ENCODE measurements around the gene SERPINA4. TPM values are rescaled to one million over a fixed set of nuclear protein-coding genes. Genes with fewer than 3 reads are reported as not detected.

The SERPINA4 gene
- total RNA-seq, 2 donors from 2014 or later = 0.37 TPM; not detected in 1

DNA sequence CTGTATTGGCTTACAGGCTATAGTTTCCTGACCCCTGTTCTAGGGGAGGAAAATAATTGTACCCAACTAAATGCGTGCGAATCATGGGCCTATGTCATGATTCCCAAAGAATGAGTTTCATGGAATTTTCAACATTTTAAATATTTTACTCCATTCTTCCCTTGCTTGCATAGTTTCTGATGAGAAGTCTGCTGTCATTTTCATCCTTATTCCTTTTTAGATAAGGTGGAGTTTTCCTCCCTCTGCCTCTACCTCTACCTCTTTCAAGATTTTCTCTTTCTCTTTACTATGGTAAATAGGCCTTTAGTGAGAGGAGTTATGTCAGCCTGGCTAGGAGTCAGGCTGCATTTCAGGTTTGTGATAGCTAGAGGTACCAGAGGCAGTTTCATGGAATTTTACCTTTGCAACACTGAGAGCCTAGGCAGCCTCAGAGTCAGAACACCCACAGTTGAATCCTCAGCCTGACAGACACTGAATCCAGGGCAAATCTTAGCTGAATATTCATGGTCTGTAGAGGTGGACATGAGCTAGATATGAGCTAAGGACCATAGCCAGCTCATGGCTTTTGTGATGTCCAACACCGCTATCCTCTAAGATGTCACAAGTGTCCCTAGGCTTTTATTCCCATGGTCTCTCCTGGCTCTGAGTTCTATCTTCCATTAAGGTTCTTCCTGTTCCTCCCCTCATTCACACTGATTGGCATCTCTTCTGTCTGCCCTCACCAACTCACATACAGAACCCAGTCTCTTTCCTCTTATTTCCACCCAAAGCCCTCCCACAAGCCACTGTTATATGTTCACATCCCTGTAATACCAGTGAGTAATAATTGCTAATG is 57.0 kb downstream of the SERPINA4 start:
- Histone ChIP-seq H3K27ac (no peak overlapping the region), H3K36me3 (no peaks in the 10 kb centered on the region), H3K27me3 (no peaks in the 10 kb centered on the region), H3K4me3 (no peak overlapping the region), H3K9ac (ENCODE audit: low read depth in 2 of 2, low read length in 2 of 2) (no peak overlapping the region), H3K9me3 (no peaks in the 10 kb centered on the region), H3K4me1 (no peaks in the 10 kb centered on the region)
- no peak for DNase-seq
- intact Hi-C loops (cut with DNase I) = no loop called here
- TF ChIP-seq, protein P1, sequence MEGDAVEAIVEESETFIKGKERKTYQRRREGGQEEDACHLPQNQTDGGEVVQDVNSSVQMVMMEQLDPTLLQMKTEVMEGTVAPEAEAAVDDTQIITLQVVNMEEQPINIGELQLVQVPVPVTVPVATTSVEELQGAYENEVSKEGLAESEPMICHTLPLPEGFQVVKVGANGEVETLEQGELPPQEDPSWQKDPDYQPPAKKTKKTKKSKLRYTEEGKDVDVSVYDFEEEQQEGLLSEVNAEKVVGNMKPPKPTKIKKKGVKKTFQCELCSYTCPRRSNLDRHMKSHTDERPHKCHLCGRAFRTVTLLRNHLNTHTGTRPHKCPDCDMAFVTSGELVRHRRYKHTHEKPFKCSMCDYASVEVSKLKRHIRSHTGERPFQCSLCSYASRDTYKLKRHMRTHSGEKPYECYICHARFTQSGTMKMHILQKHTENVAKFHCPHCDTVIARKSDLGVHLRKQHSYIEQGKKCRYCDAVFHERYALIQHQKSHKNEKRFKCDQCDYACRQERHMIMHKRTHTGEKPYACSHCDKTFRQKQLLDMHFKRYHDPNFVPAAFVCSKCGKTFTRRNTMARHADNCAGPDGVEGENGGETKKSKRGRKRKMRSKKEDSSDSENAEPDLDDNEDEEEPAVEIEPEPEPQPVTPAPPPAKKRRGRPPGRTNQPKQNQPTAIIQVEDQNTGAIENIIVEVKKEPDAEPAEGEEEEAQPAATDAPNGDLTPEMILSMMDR (IDR thresholded peaks at IDR 0.05) = no peak

DNA sequence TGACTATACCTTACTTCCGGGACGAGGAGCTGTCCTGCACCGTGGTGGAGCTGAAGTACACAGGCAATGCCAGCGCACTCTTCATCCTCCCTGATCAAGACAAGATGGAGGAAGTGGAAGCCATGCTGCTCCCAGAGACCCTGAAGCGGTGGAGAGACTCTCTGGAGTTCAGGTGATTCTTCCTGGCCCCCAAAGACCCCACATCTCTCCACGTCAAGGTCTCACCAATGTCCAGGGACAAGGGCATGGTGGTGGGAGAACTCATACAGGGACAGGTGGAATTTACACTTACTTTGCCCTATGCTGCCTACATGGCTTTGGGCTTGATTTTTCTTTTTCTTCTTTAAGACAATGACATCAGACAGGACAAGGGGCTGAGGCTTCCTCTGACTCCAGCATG is 58.1 kb downstream of the SERPINA4 start:
- intact Hi-C loops (cut with DNase I) = no loop called here
- no peaks in the 10 kb centered on the region for H3K36me3 ChIP-seq

More for the DNA sequence above, 58.1 kb downstream of the SERPINA4 start:
- H3K27ac ChIP-seq = no peak overlapping the region
- DNase-seq = no peak
- no peak overlapping the region for H3K9ac ChIP-seq (ENCODE audit: low read depth in 2 of 2, low read length in 2 of 2)
- H3K9me3 ChIP-seq = no peaks in the 10 kb centered on the region
- TF ChIP-seq, protein P1 (IDR thresholded peaks at IDR 0.05) = no peak
- H3K4me1 ChIP-seq = no peaks in the 10 kb centered on the region
- no peaks in the 10 kb centered on the region for H3K27me3 ChIP-seq
- H3K4me3 ChIP-seq = no peak overlapping the region

Other genes starting within 250 kb of the SERPINA4 start
- 1 to 10 TPM; 3.4 to 5.7 TPM for gene SERPINA6, start 238.1 kb upstream of the SERPINA4 start, total RNA-seq
- gene SERPINA2, start 194.7 kb upstream of the SERPINA4 start, total RNA-seq = not detected
- gene SERPINA1, start 172.8 kb upstream of the SERPINA4 start, total RNA-seq = 100 to 1,000 TPM; 153 to 278 TPM
- gene SERPINA11, start 108.6 kb upstream of the SERPINA4 start, total RNA-seq = not detected
- gene SERPINA9, start 85.2 kb upstream of the SERPINA4 start, total RNA-seq = not detected
- gene SERPINA12, start 52.0 kb upstream of the SERPINA4 start, total RNA-seq = not detected
- 1 to 10 TPM in 1 of 2 donors, under 1 TPM in 1; 0.61 to 2.9 TPM for gene SERPINA5, start 20.0 kb downstream of the SERPINA4 start, total RNA-seq
- gene SERPINA3, start 50.9 kb downstream of the SERPINA4 start, total RNA-seq = 10 to 100 TPM in 1 of 2 donors, 1 to 10 TPM in 1; 5.7 to 11.8 TPM
- not detected for gene GSC, start 208.7 kb downstream of the SERPINA4 start, total RNA-seq